T-helper 9 cell (primary cell): ENCODE data around the gene RHBDD2.

ENCODE experiments used
- DNase-seq: peaks from one replicate; pipeline ENCODE4 v3.0.0-alpha.2; 2020

The RHBDD2 gene

DNA sequence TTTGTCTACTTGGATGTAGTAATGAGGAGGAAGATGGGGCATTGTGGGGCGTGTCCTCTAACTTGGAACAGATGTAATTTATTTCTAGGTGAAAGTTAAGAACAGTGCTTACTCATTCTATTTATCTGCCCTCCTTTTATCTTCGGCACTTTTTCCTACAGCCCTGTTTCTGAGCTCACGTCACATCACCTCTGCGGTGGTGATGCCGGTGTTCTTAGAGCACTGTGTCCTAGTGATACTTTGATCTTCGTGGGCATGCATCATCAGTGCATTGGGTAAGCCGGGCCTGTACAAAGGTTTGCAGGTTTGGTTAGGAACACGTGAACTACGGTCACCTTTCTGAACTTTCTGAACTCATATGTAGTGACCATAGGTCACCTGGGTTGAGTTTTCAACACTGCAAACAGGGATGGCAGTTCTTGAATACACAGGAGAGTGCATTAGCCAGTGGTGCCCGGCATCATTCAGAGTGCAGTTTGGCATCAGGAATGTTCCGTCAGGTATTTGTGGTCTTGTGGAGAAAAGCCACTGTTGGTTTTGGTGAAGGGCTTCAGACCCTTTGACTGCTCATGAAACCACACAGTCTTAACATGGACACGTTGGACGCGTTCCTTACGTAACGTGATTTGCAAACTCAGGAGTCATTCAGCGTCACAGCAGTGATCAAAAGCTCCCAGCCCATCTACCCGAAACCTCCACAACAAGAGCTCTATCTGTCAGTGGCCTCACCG, 41.8 kb downstream of the RHBDD2 start:
- DNase-seq = no peak

GRCh38 chr7:75921479-75921878, 42.6 kb downstream of the RHBDD2 start:
- DNase-seq = no peak

GRCh38 chr7:75922966-75923603, 44.3 kb downstream of the RHBDD2 start:
- no peak for DNase-seq

DNA sequence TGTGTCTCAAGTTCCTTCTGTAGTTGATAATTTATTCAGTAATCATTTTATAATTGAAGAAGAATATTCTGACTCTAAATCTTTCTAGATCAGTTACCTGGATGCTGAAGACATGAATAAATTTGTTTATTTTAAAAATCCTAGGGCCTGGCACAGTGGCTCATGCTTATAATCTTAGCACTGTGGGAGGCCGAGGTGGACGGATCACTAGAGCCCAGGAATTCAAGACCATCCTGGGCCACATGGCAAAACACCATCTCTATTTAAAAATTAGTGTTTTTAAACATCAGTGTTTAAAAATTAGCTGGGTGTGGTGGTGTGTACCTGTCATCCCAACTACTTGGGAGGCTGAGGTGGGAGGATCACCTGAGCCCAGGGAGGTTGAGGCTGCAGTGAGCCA, 45.4 kb downstream of the RHBDD2 start:
- no peak for DNase-seq

DNA sequence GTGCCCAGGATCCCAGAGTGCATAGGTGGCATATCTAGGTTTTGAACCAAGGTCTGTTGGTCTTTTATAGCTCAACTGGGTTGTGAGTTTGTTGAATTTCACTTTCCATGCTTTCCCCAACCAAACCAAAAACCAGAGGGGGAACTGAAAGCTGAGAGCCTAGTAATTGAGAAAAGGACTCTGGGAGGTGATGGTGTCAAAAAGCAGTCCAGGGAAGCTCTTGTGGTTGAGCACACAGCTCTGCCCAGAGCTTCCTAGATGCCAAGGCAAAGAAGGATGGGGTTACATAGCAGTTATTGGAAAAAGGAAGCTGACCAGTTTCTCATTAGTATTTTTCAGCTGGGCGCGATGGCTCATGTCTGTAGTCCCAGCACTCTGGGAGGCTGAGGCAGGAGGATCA, 46.1 kb downstream of the RHBDD2 start:
- DNase-seq = no peak

- DNase-seq = no peak
Measured at GRCh38 chr7:75925717-75926435, 47.0 kb downstream of the RHBDD2 start.

- no peak for DNase-seq
Measured at GRCh38 chr7:75928568-75928914, 49.7 kb downstream of the RHBDD2 start.

DNA sequence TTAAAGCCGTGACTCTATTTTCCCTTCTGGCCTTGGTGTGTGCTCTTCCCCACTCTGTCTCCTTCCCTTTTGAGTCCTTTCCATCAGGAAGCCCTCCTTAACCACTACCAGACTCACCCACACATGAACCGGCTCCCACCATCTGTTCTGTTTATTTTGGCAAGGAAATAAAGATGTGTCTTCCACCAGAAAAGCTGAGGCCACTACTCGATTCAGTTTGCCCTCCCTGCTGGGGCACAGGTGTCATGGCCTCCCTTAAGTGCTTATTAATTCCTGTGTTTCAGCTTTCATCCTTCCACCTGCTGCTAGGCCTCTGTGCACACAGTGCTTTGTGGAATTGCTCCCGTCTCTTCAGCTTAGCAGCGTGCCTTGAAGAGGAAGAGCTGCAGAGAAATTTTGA, 52.8 kb downstream of the RHBDD2 start:
- no peak for DNase-seq

GRCh38 chr7:75937958-75938786, 59.3 kb downstream of the RHBDD2 start:
- DNase-seq = no peak
